GM15510 (cell line): ENCODE data around the gene GSTK1.

Experiments
- POLR2A ChIP-seq: IDR thresholded peaks from 3 replicates; pipeline ENCODE4 v1.6.1; 2011; ENCODE audit warnings: borderline replicate concordance; ENCODE audit not compliant: insufficient read length; ENCODE audit errors: extremely low read depth

Gene GSTK1

DNA sequence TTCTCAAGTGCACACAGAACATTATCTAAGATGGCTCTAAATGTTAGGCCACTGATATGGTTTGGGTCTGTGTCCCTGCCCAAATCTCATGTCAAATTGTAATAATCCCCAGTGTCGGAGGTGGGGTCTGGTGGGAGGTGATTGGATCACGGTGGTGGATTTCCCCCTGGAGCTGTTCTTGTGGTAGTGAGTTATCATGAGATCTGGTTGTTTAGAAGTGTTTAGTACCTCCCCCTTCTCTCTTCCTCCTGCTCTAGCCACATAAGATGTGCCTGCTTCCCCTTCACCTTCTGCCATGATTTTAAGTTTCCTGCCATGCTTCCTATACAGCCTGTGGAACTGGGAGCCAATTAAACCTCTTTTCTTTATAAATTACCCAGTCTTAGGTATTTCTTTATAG, 11.2 kb upstream of the GSTK1 start:
- TF ChIP-seq POLR2A, result no peak

DNA sequence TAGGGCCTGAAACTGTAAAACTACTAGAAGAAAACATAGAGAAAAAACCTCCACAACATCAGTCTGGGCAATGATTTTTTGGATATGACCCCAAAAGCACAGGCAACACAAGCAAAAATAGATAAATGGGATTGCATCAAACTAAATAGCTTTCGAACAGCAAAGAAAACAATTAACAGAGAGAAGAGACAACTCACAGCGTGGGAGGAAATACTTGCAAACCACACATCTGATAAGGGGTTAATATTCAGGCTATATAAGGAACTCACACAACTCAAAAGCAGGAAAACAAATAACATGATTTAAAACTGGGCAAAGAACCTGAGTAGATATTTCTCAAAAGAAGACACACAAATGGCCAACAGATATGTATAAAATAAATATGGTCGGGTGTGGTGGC, 7.7 kb upstream of the GSTK1 start:
- no peak for TF ChIP-seq POLR2A

DNA sequence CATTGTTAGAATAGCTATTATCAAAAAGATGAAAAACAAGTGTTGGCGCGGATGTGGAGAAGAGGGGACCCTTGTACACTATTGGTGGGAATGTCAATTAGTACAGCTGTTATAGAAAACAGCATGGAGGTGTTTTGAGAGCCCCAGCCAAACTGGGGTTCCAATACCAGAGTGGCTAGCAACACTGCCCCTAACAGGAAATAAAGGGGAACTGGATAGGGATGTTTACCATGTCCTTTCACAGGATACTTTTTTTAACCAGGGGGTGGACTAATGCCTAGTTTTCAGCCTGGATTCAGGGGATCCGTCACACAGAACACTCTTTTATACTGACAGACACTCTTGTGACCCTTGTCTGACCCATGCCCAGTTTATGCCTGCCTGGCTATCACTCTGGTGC, 6.9 kb upstream of the GSTK1 start:
- no peak for TF ChIP-seq POLR2A

DNA sequence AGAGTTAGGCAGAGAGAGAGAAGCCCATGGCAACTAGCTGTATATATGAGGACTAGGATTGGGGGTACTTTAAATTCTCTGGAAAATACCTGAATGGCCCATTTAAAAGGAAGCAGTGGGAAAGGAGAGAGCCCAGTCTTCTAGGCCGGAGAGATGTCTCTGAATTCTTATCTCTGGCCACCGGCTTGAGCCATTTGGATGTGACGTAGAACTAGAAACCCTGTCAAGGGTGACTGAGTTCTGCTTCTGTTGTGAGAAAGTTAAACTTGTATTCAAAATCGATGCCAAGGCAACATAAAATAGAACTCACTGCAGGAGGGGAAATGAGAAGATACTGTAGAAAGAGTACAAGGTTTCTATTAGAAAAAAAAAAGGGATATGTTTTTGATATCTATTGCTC, 6.3 kb upstream of the GSTK1 start:
- no peak for TF ChIP-seq POLR2A

DNA sequence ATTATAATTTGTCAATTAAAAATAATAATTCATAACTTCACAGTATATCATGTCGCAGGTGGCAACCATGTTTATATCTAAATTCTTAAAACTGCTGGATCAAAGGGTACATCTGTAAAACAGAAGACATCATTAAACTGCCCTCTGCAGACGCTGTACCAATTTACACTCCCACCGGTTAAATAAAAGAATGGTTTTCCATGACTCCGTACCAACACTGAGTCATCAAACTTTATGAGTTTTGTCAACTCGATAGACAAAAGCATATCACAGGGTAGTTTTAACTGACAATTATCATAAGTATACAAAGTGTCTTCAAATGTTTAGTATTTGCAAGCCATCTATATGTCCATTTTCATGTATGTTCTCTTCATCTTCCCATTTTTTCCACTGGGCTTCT, 5.7 kb upstream of the GSTK1 start:
- TF ChIP-seq POLR2A, result no peak

DNA sequence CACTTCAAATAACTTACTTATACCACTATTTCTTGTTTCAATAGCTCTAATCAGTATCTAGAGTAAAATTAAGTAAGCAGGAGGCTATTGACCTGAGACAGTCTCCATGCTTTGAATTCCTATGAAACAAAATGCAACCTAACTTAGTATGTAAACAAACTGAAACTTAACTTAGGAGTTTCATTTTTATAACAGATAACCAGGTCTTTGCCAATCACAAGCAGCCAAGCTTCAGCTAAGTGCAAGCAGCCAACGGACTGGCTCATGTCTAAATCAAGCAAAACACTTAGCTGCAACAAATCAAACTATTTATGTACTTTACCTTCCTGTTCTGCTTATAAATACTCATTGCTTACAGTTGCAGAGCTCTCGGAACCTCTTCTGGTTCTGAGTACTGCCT, 4.4 kb upstream of the GSTK1 start:
- TF ChIP-seq POLR2A, result no peak

DNA sequence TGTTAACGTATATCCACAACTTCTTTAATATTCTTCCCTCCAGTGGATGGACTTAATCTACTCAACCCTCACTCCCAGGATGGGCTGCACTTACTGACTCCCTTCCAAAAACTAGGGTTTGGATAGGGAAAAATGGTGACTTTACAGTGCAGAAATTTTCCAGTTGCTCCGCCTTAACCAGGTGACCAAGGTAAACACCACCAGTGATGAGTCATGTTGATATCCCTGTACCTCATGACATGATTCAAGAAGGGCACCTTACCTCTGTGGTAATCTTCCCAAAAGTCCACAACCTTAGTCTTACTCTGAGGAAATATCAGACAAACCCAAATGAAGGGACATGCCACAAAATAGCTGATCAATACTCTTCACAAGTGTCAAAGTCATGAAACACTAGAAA, 3.5 kb upstream of the GSTK1 start:
- no peak for TF ChIP-seq POLR2A

DNA sequence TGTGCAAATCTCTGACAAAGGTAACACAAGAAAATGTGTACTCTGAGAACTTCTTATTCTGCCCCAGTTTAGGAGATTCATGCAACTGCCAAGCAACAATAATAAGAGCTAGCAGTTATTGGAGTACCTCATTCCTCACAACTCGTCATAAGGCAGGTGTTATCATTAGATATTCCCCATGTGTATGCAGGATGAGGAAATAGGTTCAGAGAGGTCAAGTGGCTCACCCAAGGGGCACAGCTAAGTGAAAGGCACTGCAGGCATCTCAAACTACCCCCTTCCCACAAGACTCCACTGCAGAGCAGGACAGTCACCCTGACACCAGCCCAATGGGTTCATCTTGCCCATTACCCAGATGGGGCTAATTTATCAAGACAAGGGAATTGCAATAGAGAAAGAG, 1.3 kb upstream of the GSTK1 start:
- TF ChIP-seq POLR2A, result no peak

DNA sequence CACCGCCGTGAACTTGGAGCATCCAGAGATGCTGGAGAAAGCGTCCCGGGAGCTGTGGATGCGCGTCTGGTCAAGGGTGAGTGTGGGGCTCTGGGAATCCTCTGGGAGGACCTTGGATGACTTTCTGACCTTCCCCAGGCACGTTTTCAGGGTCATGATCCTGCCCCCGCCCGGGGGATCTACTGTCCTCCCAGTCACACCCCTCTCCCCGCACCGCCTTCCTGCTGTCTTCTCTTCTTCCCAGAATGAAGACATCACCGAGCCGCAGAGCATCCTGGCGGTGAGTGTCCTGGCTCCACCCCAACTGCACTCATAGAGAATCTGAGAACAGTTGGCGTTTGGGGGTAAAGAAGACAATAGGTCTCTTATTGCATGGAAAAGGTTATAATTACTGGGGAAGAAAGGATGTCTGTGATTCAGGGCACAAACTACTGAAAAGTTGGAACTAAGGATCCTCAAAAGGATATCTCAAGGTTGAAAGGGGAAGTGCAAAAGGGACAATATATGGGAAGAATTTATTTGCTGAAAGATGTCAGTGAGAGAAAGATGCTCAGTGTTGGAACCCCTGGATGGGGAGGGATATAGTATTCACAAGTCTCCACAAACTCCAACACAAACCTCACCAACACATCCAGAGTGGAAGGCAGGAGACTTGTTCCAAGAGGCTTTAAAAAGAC, 1.9 kb downstream of the GSTK1 start:
- TF ChIP-seq POLR2A, result no peak

DNA sequence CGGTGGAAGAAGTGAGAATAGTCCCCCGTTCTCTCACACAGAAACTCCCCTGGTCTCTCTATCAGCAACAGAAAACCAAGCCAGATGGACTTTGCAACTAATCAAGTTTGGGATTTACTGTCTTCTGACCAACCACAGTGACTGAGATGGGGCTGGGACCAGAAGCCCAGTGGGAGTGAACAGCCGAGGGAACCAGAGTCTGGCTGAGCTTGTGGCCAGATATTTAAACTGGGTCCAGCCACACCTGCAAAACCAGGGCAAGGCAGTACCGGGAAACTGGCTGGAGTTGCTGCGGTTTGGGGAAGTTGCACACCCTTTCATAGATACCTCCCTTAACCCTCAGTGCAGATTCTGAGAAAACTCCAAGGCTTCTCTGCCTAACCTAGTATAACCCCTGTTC, 6.0 kb downstream of the GSTK1 start:
- TF ChIP-seq POLR2A, result no peak

DNA sequence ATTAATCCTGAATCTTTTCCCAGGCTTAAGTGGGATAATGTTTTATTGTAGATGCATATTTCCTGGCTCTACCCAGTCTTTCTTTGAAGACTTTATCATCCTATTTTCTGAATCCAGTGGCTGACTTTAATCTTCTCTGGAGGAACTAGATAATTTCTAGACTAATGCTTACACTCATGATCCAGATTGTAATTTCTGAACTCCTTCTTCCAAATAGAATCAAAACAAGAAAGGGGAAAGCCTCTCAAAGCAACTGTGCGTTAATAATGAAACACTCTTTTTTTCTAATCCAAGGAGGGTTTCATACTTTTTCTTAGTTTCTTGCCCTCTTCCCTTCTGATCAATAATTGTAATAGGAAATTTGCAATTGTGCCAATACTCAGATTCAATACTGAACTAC, 8.0 kb downstream of the GSTK1 start:
- no peak for TF ChIP-seq POLR2A

DNA sequence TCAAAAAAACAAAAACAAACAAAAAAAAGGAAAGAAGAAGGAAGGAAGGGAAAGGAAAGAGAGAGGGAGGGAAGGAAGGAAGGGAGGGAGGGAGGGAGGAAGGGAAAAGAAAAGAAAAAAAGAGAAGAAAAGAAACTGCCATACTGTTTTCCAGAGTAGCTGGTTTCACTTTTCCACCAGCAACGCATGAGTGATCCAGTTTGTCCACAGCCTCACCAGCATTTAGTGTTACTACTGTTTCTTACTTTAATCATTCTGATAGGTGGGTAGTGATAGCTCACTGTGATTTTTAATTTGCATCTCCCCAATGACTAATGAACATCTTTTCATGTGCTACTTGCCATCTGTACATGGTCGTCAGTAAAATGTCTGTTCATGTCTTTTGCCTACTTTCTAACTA, 9.6 kb downstream of the GSTK1 start:
- TF ChIP-seq POLR2A, result no peak

DNA sequence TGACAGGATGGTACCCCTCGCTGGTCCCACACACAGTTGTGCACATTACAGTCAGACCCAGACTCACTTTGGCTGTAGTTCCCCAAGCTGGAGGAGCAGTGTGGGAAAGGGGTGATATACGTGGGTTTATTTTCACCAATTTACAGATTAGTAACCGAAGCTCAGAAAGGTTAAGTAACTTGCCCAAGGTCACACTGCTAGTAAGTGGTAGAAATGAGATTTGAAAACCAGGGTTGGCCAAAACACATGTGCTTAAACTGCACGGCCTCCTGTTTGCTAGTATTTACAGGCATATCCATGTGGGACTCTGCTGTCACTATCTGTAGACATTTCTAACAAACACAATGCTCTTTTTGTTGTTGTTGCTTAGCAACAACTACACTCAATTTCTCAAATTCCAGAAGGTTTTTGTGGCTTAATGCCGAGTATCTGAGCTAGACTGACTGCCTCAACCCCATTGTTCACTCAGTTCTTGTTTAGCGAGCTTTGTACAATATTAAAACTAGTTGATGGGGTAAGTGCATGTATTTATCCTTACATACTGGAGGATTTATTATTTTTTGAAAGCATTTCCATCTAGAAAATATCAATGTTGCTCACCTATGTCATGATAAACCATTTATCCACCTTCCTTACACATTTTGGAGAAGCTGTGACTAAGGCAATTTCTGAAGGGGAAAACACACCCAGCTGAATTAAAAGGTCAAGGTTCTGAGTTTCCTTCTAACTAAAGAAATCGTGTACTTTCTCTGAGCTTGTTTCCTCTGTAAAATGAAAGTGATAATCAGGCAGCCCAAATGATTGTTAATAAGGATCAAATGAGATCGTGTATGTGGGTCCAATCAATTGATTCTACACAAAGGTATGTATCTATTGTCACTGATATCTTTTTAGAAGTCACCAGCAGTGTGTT, 16.2 kb downstream of the GSTK1 start:
- TF ChIP-seq POLR2A, result no peak

DNA sequence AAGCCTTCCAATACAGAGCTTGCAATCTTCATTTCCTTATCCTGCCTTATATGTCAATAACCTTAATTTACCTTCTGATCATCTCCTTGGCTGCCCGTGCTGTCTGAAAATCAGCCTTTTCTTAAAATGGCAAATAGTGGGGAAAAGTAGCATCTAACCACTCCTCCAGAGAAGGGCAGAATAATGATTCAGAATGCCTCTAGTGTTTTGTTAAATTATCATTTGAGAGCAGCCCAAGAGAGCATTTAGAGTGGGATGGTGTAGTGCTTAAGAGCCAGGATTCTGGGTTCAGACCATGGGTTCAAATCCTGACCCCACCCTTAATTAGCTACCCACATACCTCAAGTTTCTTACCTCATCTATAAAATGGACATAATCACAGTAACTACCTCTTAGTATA, 16.9 kb downstream of the GSTK1 start:
- no peak for TF ChIP-seq POLR2A

DNA sequence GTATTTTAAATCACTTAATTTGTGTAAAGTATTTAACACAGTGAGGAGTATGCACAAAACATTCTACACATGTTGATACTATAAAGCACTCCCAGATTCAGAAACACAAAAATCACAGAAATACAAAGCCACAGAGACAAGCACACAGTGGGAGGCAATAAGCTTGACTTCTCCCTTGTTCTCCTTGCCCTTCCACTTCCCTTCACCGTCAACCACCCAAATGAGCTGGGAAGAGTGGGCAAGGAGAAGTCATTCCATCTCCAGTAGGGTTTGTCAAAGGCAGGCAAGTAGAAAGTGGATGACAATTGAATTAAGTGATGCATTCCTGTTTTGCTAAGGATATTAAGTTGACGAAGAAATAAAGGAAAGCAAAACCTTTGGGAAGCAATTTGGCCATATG, 17.3 kb downstream of the GSTK1 start:
- TF ChIP-seq POLR2A, result no peak

DNA sequence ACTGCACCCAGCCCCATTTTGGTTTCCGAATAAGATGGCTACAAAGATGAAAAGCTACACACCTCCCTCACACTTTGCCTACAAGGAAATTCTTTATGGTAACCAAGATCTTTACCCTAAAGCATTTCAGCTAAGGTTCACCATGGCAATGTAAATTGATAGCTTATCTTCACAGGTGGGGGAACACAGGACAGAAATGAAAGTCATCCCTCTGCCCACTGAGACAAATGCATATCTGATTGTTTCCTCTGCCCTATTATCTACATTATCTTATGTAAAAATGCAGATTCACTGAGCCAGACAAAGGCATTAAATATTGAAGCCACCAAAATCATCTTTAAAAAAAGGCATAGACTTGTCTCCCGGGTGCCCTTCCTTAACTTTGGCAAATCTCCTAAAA, 18.3 kb downstream of the GSTK1 start:
- no peak for TF ChIP-seq POLR2A

DNA sequence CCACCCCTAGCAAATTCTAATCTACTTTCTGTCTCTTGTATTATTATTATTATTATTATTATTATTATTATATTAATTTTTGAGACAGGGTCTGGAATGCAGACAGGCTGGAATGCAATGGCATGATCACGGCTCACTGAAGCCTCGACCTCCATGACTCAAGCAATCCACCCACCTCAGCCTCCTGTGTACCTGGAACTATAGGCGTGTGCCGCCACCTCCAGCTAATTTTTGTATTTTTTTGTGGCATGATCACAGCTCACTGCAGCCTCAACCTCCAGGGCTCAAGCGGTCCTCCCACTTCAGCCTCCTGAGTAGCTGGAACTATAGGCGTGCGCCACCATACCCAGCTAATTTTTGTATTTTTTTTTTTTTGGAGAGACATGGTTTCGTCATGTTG, 18.9 kb downstream of the GSTK1 start:
- TF ChIP-seq POLR2A, result no peak

DNA sequence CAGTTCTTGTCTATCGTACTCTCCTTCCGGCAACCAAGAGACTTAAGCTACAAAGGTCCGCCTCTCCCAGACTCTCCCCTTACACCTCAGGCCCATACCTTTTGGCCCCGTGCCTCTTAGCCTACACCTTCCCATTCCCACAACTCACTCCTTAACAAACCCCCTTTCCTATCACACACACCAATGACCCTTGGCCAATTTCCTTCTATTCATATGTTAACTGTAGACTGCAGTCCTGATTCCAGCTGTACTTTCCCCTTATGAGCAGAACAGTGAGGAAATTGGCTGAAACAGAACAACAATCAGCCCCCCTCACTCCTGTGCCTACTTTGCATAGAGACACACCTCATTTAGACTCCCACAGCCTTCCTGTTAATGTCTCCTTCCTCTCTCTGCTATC, 20.1 kb downstream of the GSTK1 start:
- no peak for TF ChIP-seq POLR2A
